Kidney (tissue), 14 donors: Measurements from ENCODE around the gene PARL. TPM values are rescaled to one million over a fixed set of nuclear protein-coding genes. Genes with fewer than 3 reads are reported as not detected.

Experiments used
- DNase-seq, 5 donors: peaks; one replicate each; pipeline ENCODE4 v3.0.0-alpha.2; 2013 to 2020
- FAIRE-seq: peaks from 2 replicates; lab custom pipeline; 2012; peaks lifted over from hg19 to GRCh38; lab: Jason Lieb, UNC
- H3K27ac ChIP-seq, 2 donors: one replicate each; pipeline ENCODE4 v1.7.0; 2013; ENCODE audit warnings: low read depth in 2 of 2, low read length in 2 of 2, inconsistent platforms in 1 of 2
- H3K27me3 ChIP-seq: one replicate; pipeline ENCODE4 v1.7.1; 2013; ENCODE audit warnings: low read length, inconsistent platforms; ENCODE audit not compliant: control insufficient read depth, insufficient read depth
- H3K36me3 ChIP-seq, 3 donors: one replicate each; pipeline versions ENCODE4 v1.7.0 to v1.7.1; 2013; ENCODE audit warnings: low read length in 3 of 3, control low read depth in 1 of 3, inconsistent platforms in 1 of 3; ENCODE audit not compliant: insufficient read depth in 3 of 3, control insufficient read depth in 2 of 3
- H3K4me1 ChIP-seq, 3 donors: one replicate each; pipeline versions ENCODE4 v1.7.0 to v1.7.1; 2013; ENCODE audit warnings: low read length in 3 of 3, inconsistent platforms in 1 of 3, low read depth in 1 of 3; ENCODE audit not compliant: control insufficient read depth in 2 of 3, insufficient read depth in 2 of 3
- H3K4me3 ChIP-seq, 3 donors: one replicate each; pipeline versions ENCODE4 v1.7.0 to v1.8.1; 2013; ENCODE audit warnings: low read length in 3 of 3, control low read depth in 1 of 3, inconsistent platforms in 1 of 3
- H3K9ac ChIP-seq, 3 donors: one replicate each; pipeline versions ENCODE4 v1.7.0 to v1.7.1; 2013; ENCODE audit warnings: low read length in 3 of 3, control low read depth in 1 of 3, inconsistent platforms in 1 of 3
- H3K9me3 ChIP-seq, 3 donors: one replicate each; pipeline versions ENCODE4 v1.7.0 to v1.7.1; 2013; ENCODE audit warnings: low read length in 3 of 3, control low read depth in 1 of 3, inconsistent platforms in 1 of 3; ENCODE audit not compliant: control insufficient read depth in 2 of 3, insufficient read depth in 1 of 3
- CTCF ChIP-seq: IDR thresholded peaks from 3 replicates; pipeline ENCODE4 v1.5.1; 2012; ENCODE audit warnings: mild to moderate bottlenecking, moderate library complexity, borderline replicate concordance; ENCODE audit not compliant: insufficient read depth; ENCODE audit errors: extremely low read depth
- intact Hi-C: fragments of 100-400 bp; cut with DNase I; formaldehyde crosslinking; loops from one replicate; pipeline ENCODE4 v1.11.1; 2022
- polyA plus RNA-seq: library from polyadenylated mRNA; stranded (reverse); fragments of 350-450 nt; fragmentation: Illumina TruSeq; extraction: RNeasy Lipid Tissue Mini Kit (QIAGEN cat#74804); gene quantifications from one replicate; pipeline ENCODE4 v1.2.3, GENCODE V29; 2014; ENCODE audit warnings: low read depth, low replicate concordance; ENCODE audit not compliant: insufficient read depth
- total RNA-seq: library from RNA; stranded (reverse); fragmentation: NEBNext Ultra II Directional; extraction: Animal tissue kit (Norgen Biotek cat#: 25700); gene quantifications from one replicate; pipeline ENCODE4 v1.2.1, GENCODE V29; 2021
- donor health status: control.
- donor health status: control.
- donor health status: control.
- donor health status: control.
- donor health status: control.
- donor health status: DM: yes; HTN: yes; CAD: no.
- donor health status: Normal renal cell carcinoma (clear cell type).

Gene PARL
- total and polyA plus RNA-seq, 2 donors from 2014 or later: 70.2 to 88.8 TPM

- no peaks in the 10 kb centered on the region for H3K27me3 ChIP-seq
- H3K9ac ChIP-seq: no peak overlapping the region
- intact Hi-C loops: loop anchor here (10.0 kb wide), 1 partner anchor 120 kb away; the partner anchor contains the start of gene ABCC5
- no peaks in the 10 kb centered on the region for H3K4me1 ChIP-seq
- FAIRE-seq: peak; percentile 38
- no peaks in the 10 kb centered on the region for H3K36me3 ChIP-seq
- DNase-seq: peak in 3 of 5 donors; percentile 30 to 70 (median 36)
- no peaks in the 10 kb centered on the region for H3K9me3 ChIP-seq
- H3K4me3 ChIP-seq: no peak overlapping the region
- no peak overlapping the region for H3K27ac ChIP-seq
- TF ChIP-seq CTCF: peak; percentile 87
Observed at GRCh38 chr3:183895296-183895695, 10.6 kb upstream of the PARL start.

GRCh38 chr3:183892610-183893214 lies 8.0 kb upstream of the PARL start:
- Histone ChIP-seq H3K27ac (no peak overlapping the region), H3K27me3 (no peaks in the 10 kb centered on the region), H3K9ac (no peak overlapping the region), H3K4me1 (no peaks in the 10 kb centered on the region), H3K9me3 (no peaks in the 10 kb centered on the region), H3K36me3 (no peaks in the 10 kb centered on the region), H3K4me3 (no peak overlapping the region)
- intact Hi-C loops: loop anchor here (10.0 kb wide), 1 partner anchor 122 kb away; the partner anchor contains the start of gene ABCC5
- DNase-seq: no peak
- TF ChIP-seq CTCF: no peak
- FAIRE-seq: no peak

GRCh38 chr3:183885766-183886165 lies 1.1 kb upstream of the PARL start:
- no peak for TF ChIP-seq CTCF
- DNase-seq (no peak), FAIRE-seq (no peak)
- Histone ChIP-seq H3K36me3 (no peaks in the 10 kb centered on the region), H3K4me1 (peaks cover 0 to 12% (median 5%) of the 10 kb centered on the region in 3 donors), H3K9ac (no peak overlapping the region), H3K9me3 (no peaks in the 10 kb centered on the region), H3K27ac (no peak overlapping the region), H3K4me3 (no peak overlapping the region), H3K27me3 (no peaks in the 10 kb centered on the region)
- intact Hi-C loops: no loop called here
